ENCODE data around the gene ADAMTSL2.

ADAMTSL2 gene

GRCh38 chr9:133591116-133591910 is 56.8 kb downstream of the ADAMTSL2 start:
- DNase-seq: no peak

- DNase-seq: no peak
Observed at GRCh38 chr9:133591985-133592384, 57.5 kb downstream of the ADAMTSL2 start.

- DNase-seq: no peak
Observed at GRCh38 chr9:133592731-133593409, 58.4 kb downstream of the ADAMTSL2 start.

GRCh38 chr9:133593587-133594253 is 59.2 kb downstream of the ADAMTSL2 start:
- DNase-seq: no peak

- DNase-seq: no peak
Observed at GRCh38 chr9:133594310-133594709, 59.8 kb downstream of the ADAMTSL2 start.

- DNase-seq: no peak
Observed at GRCh38 chr9:133595910-133596309, 61.4 kb downstream of the ADAMTSL2 start.

- DNase-seq: no peak
Observed at GRCh38 chr9:133597316-133597957, 62.9 kb downstream of the ADAMTSL2 start.

GRCh38 chr9:133598978-133599377 is 64.5 kb downstream of the ADAMTSL2 start:
- DNase-seq: no peak

GRCh38 chr9:133599470-133600173 is 65.1 kb downstream of the ADAMTSL2 start:
- no peak for DNase-seq

GRCh38 chr9:133600739-133601138 is 66.2 kb downstream of the ADAMTSL2 start:
- no peak for DNase-seq

- DNase-seq: no peak
Observed at GRCh38 chr9:133601746-133602145, 67.2 kb downstream of the ADAMTSL2 start.

GRCh38 chr9:133602277-133602676 is 67.8 kb downstream of the ADAMTSL2 start:
- DNase-seq: no peak

- no peak for DNase-seq
Observed at GRCh38 chr9:133603135-133603927, 68.8 kb downstream of the ADAMTSL2 start.

- no peak for DNase-seq
Observed at GRCh38 chr9:133604214-133604613, 69.7 kb downstream of the ADAMTSL2 start.

- DNase-seq: no peak
Observed at GRCh38 chr9:133604856-133605255, 70.4 kb downstream of the ADAMTSL2 start.

GRCh38 chr9:133605446-133605845 is 70.9 kb downstream of the ADAMTSL2 start:
- DNase-seq: no peak

- no peak for DNase-seq
Observed at GRCh38 chr9:133605856-133606707, 71.6 kb downstream of the ADAMTSL2 start.

- DNase-seq: no peak
Observed at GRCh38 chr9:133606708-133607025, 72.2 kb downstream of the ADAMTSL2 start.

GRCh38 chr9:133607381-133607780 is 72.9 kb downstream of the ADAMTSL2 start:
- no peak for DNase-seq

- no peak for DNase-seq
Observed at GRCh38 chr9:133607976-133608375, 73.5 kb downstream of the ADAMTSL2 start.

GRCh38 chr9:133608382-133608781 is 73.9 kb downstream of the ADAMTSL2 start:
- no peak for DNase-seq
